ENCODE data around the gene NHERF1. TPM values are rescaled to one million over a fixed set of nuclear protein-coding genes. Genes with fewer than 3 reads are reported as not detected.

Gene NHERF1
- total and polyA plus RNA-seq, 2 of the 13 experiments (the other 11 are each of a cell fraction or from before 2014, with no cell fraction given), result 169 to 269 TPM

- TF ChIP-seq NR1H2 (CRISPR knock-in tag; IDR thresholded peaks at IDR 0.05; ENCODE audit: borderline replicate concordance, low read depth), result no peak
- TF ChIP-seq ZNF75D (CRISPR knock-in tag; IDR thresholded peaks at IDR 0.05; ENCODE audit: borderline replicate concordance), result no peak
- no peak for TF ChIP-seq TEAD2 (CRISPR knock-in tag; IDR thresholded peaks at IDR 0.05)
- TF ChIP-seq TGIF2 (CRISPR knock-in tag; IDR thresholded peaks at IDR 0.05), result peak; percentile 57; the same call in 1 of the 2 replicates
- TF ChIP-seq ZBTB10 (CRISPR knock-in tag; IDR thresholded peaks at IDR 0.05; ENCODE audit: borderline replicate concordance), result no peak; the same call in 1 of the 2 replicates
- TF ChIP-seq ZNF576 (CRISPR knock-in tag; IDR thresholded peaks at IDR 0.05), result no peak
- no peak for TF ChIP-seq ZNF264 (CRISPR knock-in tag; IDR thresholded peaks at IDR 0.05)
- no peak for TF ChIP-seq NFE2L2 (IDR thresholded peaks at IDR 0.05; ENCODE audit: low read length)
- TF ChIP-seq TAF15 (IDR thresholded peaks at IDR 0.05; ENCODE audit: low read depth, low read length, poor library complexity, severe bottlenecking), result no peak
- TF ChIP-seq ARNTL (CRISPR knock-in tag; IDR thresholded peaks at IDR 0.05), result no peak
- TF ChIP-seq ZNF691 (CRISPR knock-in tag; IDR thresholded peaks at IDR 0.05; ENCODE audit: borderline replicate concordance, low read depth), result no peak
- no peak for TF ChIP-seq HOMEZ (CRISPR knock-in tag; IDR thresholded peaks at IDR 0.05; ENCODE audit: low read depth)
- no peak; the same call in 1 of the 2 replicates for TF ChIP-seq MXD1 (CRISPR knock-in tag; IDR thresholded peaks at IDR 0.05)
- no peak for TF ChIP-seq ZNF496 (CRISPR knock-in tag; IDR thresholded peaks at IDR 0.05; ENCODE audit: insufficient replicate concordance)
- TF ChIP-seq TEAD3 (CRISPR knock-in tag; optimal IDR thresholded peaks at IDR 0.05; ENCODE audit: borderline replicate concordance), result peak; percentile 96
- no peak for TF ChIP-seq DRAP1 (CRISPR knock-in tag; IDR thresholded peaks at IDR 0.05)
- TF ChIP-seq ERF (CRISPR knock-in tag; IDR thresholded peaks at IDR 0.05), result peak; percentile 56; the same call in 1 of the 2 replicates
- no peak for TF ChIP-seq YY1 (IDR thresholded peaks at IDR 0.05; ENCODE audit: insufficient read depth, insufficient replicate concordance, low read depth, low read length)
- TF ChIP-seq ZNF557 (CRISPR knock-in tag; IDR thresholded peaks at IDR 0.05), result no peak
- TF ChIP-seq ZNF446 (CRISPR knock-in tag; IDR thresholded peaks at IDR 0.05), result peak; percentile 62; the same call in 1 of the 2 replicates
- no peak for TF ChIP-seq IRX3 (CRISPR knock-in tag; IDR thresholded peaks at IDR 0.05; ENCODE audit: borderline replicate concordance, low read depth)
- no peak for TF ChIP-seq ZBTB3 (CRISPR knock-in tag; IDR thresholded peaks at IDR 0.05; ENCODE audit: borderline replicate concordance, low read depth)
- no peak for TF ChIP-seq MTA1 (CRISPR knock-in tag; IDR thresholded peaks at IDR 0.05; ENCODE audit: borderline replicate concordance)
- TF ChIP-seq NFIC (IDR thresholded peaks at IDR 0.05; ENCODE audit: low read length), result no peak
Measured at GRCh38 chr17:74737299-74738050, 11.0 kb upstream of the NHERF1 start (continued).
